Endothelial cell of umbilical vein (primary cell): ENCODE measurements around the gene HCFC2. TPM values are rescaled to one million over a fixed set of nuclear protein-coding genes. Genes with fewer than 3 reads are reported as not detected.

ENCODE experiments used
- BruUV-seq: library from RNA; stranded (reverse); fragments of 400-500 nt; replicated peaks from 2 replicates; lab custom pipeline; 2021; lab: Mats Ljungman, UMichigan
- CTCF ChIA-PET: fragments of 300-600, 350-600 bp; sonication (Branson Sonifier 250); formaldehyde crosslinking; loops from one replicate; lab custom pipeline; 2021; ENCODE audit warnings: antibody characterized with exemption, inconsistent platforms; lab: Charles Lee
- POLR2A ChIA-PET: fragments of 300-600, 350-600 bp; sonication (Branson Sonifier 250); formaldehyde crosslinking; loops from one replicate; lab custom pipeline; 2021; ENCODE audit warnings: antibody characterized with exemption, inconsistent platforms; lab: Charles Lee
- DNase-seq: peaks from one replicate; pipeline ENCODE4 v3.0.0-alpha.2; 2011; ENCODE audit warnings: low read depth, low spot score
- FAIRE-seq: peaks from 2 replicates; lab custom pipeline; 2011; peaks lifted over from hg19 to GRCh38; lab: Jason Lieb, UNC
- H2AFZ ChIP-seq: 2 replicates; pipeline ENCODE4 v1.6.0; 2012; ENCODE audit warnings: low read depth, low read length, control low read depth, inconsistent platforms
- H3K27ac ChIP-seq: 2 replicates; pipeline ENCODE4 v1.5.1; 2011; ENCODE audit warnings: low read depth, mild to moderate bottlenecking, control low read depth, low read length, moderate library complexity; ENCODE audit not compliant: insufficient read depth
- H3K27me3 ChIP-seq, 2 experiments: 2 replicates each; pipeline versions ENCODE4 v1.6.0 to v1.6.1; 2011; ENCODE audit warnings: low read length in 2 of 2, mixed read lengths in 1 of 2; ENCODE audit not compliant: control insufficient read depth in 2 of 2, insufficient read depth in 2 of 2
- H3K36me3 ChIP-seq, 2 experiments: 2 replicates in 1 of 2; 3 replicates in 1 of 2; pipeline ENCODE4 v1.5.1; 2011; ENCODE audit warnings: low read length in 2 of 2, mild to moderate bottlenecking in 1 of 2, moderate library complexity in 1 of 2; ENCODE audit not compliant: control insufficient read depth in 2 of 2, insufficient read depth in 2 of 2; ENCODE audit errors: extremely low read depth in 1 of 2
- H3K4me1 ChIP-seq: 3 replicates; pipeline ENCODE4 v1.5.1; 2011; ENCODE audit warnings: mild to moderate bottlenecking, low read length; ENCODE audit not compliant: control insufficient read depth, insufficient read depth; ENCODE audit errors: extremely low read depth
- H3K4me2 ChIP-seq: 2 replicates; pipeline ENCODE4 v1.6.1; 2011; ENCODE audit warnings: low read length, control low read depth, mixed read lengths; ENCODE audit not compliant: insufficient read depth
- H3K4me3 ChIP-seq, 3 experiments: fragments of 200-600 bp in 1 of 3; sonication (generic), shearing (Covaris generic) in 1 of 3; replicated peaks in 1 of 3; 2 replicates each; pipeline ENCODE4 v1.5.1; 2011 to 2016; ENCODE audit warnings: control low read depth in 3 of 3, low read length in 3 of 3, mild to moderate bottlenecking in 2 of 3, inconsistent platforms in 1 of 3, low read depth in 1 of 3, moderate library complexity in 1 of 3; ENCODE audit not compliant: insufficient read depth in 1 of 3
- H3K79me2 ChIP-seq: 2 replicates; pipeline ENCODE4 v1.6.0; 2012; ENCODE audit warnings: low read length, inconsistent platforms; ENCODE audit not compliant: control insufficient read depth, insufficient read depth
- H3K9ac ChIP-seq: replicated peaks from 2 replicates; pipeline ENCODE3; 2011; ENCODE audit warnings: low read length, control low read depth; ENCODE audit not compliant: insufficient read depth; ENCODE audit errors: extremely low read depth
- H3K9me1 ChIP-seq: replicated peaks from 3 replicates; pipeline ENCODE4 v1.6.0; 2011; ENCODE audit warnings: mild to moderate bottlenecking, low read length; ENCODE audit not compliant: control insufficient read depth, insufficient read depth; ENCODE audit errors: extremely low read depth
- H3K9me3 ChIP-seq: replicated peaks from 2 replicates; pipeline ENCODE4 v1.5.1; 2012; ENCODE audit warnings: low read length, inconsistent platforms; ENCODE audit not compliant: control insufficient read depth, insufficient read depth
- H4K20me1 ChIP-seq: replicated peaks from 2 replicates; pipeline ENCODE3; 2011; ENCODE audit warnings: mild to moderate bottlenecking, low read length; ENCODE audit not compliant: control insufficient read depth, insufficient read depth; ENCODE audit errors: extremely low read depth
- FOS ChIP-seq: IDR thresholded peaks from 2 replicates; pipeline ENCODE4 v1.6.1; 2011; ENCODE audit warnings: mild to moderate bottlenecking, low read length, moderate library complexity, borderline replicate concordance; ENCODE audit not compliant: insufficient read depth
- JUN ChIP-seq: IDR thresholded peaks from 2 replicates; pipeline ENCODE4 v1.6.1; 2011; ENCODE audit warnings: borderline replicate concordance, low read depth; ENCODE audit not compliant: insufficient read length, insufficient read depth
- MYC ChIP-seq: IDR thresholded peaks from one replicate; pipeline ENCODE4 v1.6.1; 2011; ENCODE audit warnings: mild to moderate bottlenecking, low read depth, low read length
- POLR2A ChIP-seq: IDR thresholded peaks from 2 replicates; pipeline ENCODE4 v1.6.1; 2012; ENCODE audit warnings: low read depth, mild to moderate bottlenecking, control low read depth, low read length
- dilution Hi-C: fragments of 300-500 bp; cut with MboI; formaldehyde crosslinking; loops from one replicate; pipeline ENCODE4 v1.15.0; 2019; ENCODE audit warnings: low sequenced_read_pairs; ENCODE audit not compliant: extremely low pct_ligation_motif_present
- intact Hi-C: fragments of 100-400 bp; cut with micrococcal nuclease; formaldehyde crosslinking; loops from one replicate; pipeline ENCODE4 v1.10.0; 2022
- polyA plus RNA-seq, 4 experiments: library from polyadenylated mRNA; depleted of rRNA in 3 of 4; stranded (reverse) in 3 of 4; unstranded in 1 of 4; fragments of >200 nt; gene quantifications; 2 replicates each; pipeline versions ENCODE4 v1.2.1 to v1.2.3, GENCODE V29; 2011 to 2012; ENCODE audit warnings: missing spikeins in 1 of 4
- total RNA-seq: library from RNA; stranded (reverse); gene quantifications from 2 replicates; pipeline ENCODE4 v1.2.3, GENCODE V29; 2021
- TF ChIP-seq, protein P1 (sequence below): IDR thresholded peaks from 2 replicates; pipeline ENCODE4 v1.6.1; 2011; ENCODE audit not compliant: insufficient read depth, insufficient read length
- TF ChIP-seq, protein P2 (sequence below), 2 donors: IDR thresholded peaks; 1 replicate in 1 of 2; 2 replicates in 1 of 2; pipeline ENCODE4 v1.5.1; 2011; ENCODE audit warnings: low read length in 2 of 2, mild to moderate bottlenecking in 2 of 2, moderate library complexity in 2 of 2, control low read depth in 1 of 2, inconsistent platforms in 1 of 2, low read depth in 1 of 2; ENCODE audit not compliant: insufficient read depth in 1 of 2; ENCODE audit errors: extremely low read depth in 1 of 2

Gene HCFC2
- total and polyA plus RNA-seq, 2 donors (not counting 3 experiments of a cell fraction or from before 2014, with no cell fraction given) = 6.0 to 15.6 TPM

DNA sequence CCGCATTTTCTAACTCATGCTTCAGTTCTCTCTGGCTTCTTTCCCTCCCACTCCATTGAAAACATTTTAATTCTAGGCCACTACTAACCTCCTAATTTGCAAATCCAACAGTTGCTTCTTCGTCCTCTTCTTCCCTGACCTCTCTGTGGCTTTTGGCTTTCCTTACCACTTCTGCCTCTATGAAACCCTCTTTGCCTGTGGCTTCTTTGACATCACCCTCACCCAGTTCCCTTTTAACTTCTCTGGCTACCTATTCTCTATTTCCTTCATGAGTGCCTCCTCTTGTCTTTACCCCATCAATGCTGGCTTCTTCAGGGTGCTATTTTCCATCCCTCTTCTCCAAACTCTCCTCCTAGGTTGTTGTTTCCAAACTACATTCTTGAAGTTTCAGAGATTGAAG is 4.4 kb upstream of the HCFC2 start:
- H3K27me3 ChIP-seq = peaks cover 3 to 15% of the 10 kb centered on the region in 2 experiments

More for the DNA sequence above, 4.4 kb upstream of the HCFC2 start:
- no peak overlapping the region for H3K27ac ChIP-seq
- ChIA-PET POLR2A (no interaction called here), CTCF (interaction anchor here (1.7 to 5.9 kb wide), 3 partner anchors 10 to 49 kb away, joined by 5 to 106 read pairs (median 16); partner anchors contain the start of gene GLT8D2)
- H3K36me3 ChIP-seq = no peaks in the 10 kb centered on the region
- H3K4me3 ChIP-seq = no peak overlapping the region
- TF ChIP-seq JUN = no peak
- TF ChIP-seq, protein P1, sequence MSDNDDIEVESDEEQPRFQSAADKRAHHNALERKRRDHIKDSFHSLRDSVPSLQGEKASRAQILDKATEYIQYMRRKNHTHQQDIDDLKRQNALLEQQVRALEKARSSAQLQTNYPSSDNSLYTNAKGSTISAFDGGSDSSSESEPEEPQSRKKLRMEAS = no peak
- TF ChIP-seq MYC = no peak
- TF ChIP-seq FOS = no peak
- TF ChIP-seq POLR2A = no peak
- TF ChIP-seq, protein P2, sequence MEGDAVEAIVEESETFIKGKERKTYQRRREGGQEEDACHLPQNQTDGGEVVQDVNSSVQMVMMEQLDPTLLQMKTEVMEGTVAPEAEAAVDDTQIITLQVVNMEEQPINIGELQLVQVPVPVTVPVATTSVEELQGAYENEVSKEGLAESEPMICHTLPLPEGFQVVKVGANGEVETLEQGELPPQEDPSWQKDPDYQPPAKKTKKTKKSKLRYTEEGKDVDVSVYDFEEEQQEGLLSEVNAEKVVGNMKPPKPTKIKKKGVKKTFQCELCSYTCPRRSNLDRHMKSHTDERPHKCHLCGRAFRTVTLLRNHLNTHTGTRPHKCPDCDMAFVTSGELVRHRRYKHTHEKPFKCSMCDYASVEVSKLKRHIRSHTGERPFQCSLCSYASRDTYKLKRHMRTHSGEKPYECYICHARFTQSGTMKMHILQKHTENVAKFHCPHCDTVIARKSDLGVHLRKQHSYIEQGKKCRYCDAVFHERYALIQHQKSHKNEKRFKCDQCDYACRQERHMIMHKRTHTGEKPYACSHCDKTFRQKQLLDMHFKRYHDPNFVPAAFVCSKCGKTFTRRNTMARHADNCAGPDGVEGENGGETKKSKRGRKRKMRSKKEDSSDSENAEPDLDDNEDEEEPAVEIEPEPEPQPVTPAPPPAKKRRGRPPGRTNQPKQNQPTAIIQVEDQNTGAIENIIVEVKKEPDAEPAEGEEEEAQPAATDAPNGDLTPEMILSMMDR (IDR thresholded peaks at IDR 0.05; ENCODE audit: extremely low read depth in 1 of 2, insufficient read depth in 1 of 2, low read depth in 1 of 2, low read length in 2 of 2) = no peak
- no peaks in the 10 kb centered on the region for H4K20me1 ChIP-seq
- no peak for FAIRE-seq
- BruUV-seq = no TSS peak
- intact Hi-C loops = no loop called here
- peaks cover 3% of the 10 kb centered on the region for H3K4me1 ChIP-seq
- H3K4me2 ChIP-seq = no peak overlapping the region
- H2AFZ ChIP-seq = no peak overlapping the region
- no peaks in the 10 kb centered on the region for H3K9me3 ChIP-seq
- H3K9ac ChIP-seq = no peak overlapping the region
- no peaks in the 10 kb centered on the region for H3K9me1 ChIP-seq
- dilution Hi-C loops = no loop called here
- no peak for DNase-seq
- H3K79me2 ChIP-seq = peaks cover 2% of the 10 kb centered on the region
